ENCODE data around the gene CD4. TPM values are rescaled to one million over a fixed set of nuclear protein-coding genes. Genes with fewer than 3 reads are reported as not detected.

Gene CD4
- total RNA-seq, 1 donor from 2014 or later, result 2.6 TPM

GRCh38 chr12:6778217-6778573, 11.1 kb upstream of the CD4 start:
- TF ChIP-seq CTCF (IDR thresholded peaks at IDR 0.05), result no peak
- Histone ChIP-seq H3K27ac (peak overlapping the region; percentile 35 to 77), H3K9me3 (no peaks in the 10 kb centered on the region), H3K4me3 (peak overlapping the region; percentile 45 to 72), H3K27me3 (no peaks in the 10 kb centered on the region), H3K36me3 (no peaks in the 10 kb centered on the region), H3K4me1 (peaks cover 7% of the 10 kb centered on the region in 2 donors)
- DNase-seq (ENCODE audit: low spot score in 2 of 2), result no peak
- intact Hi-C loops (cut with DNase I), result loop anchor here (1.0 to 2.0 kb wide), 3 partner anchors 11 to 161 kb away; no protein-coding TSS in a partner anchor

GRCh38 chr12:6778574-6779550, 10.5 kb upstream of the CD4 start:
- no peaks in the 10 kb centered on the region for H3K9me3 ChIP-seq
- H3K27me3 ChIP-seq, result no peaks in the 10 kb centered on the region
- no peaks in the 10 kb centered on the region for H3K36me3 ChIP-seq
- H3K4me1 ChIP-seq, result peaks cover 7% of the 10 kb centered on the region in 2 donors
- peak; percentile 82 to 97 for DNase-seq (ENCODE audit: low spot score in 2 of 2)
- H3K4me3 ChIP-seq, result peak overlapping the region; percentile 45 to 72
- H3K27ac ChIP-seq, result peak overlapping the region; percentile 35 to 77
- TF ChIP-seq CTCF (IDR thresholded peaks at IDR 0.05), result peak; percentile 93 to 97 (median 95)
- intact Hi-C loops (cut with DNase I), result loop anchor here (1.0 to 2.0 kb wide), 5 partner anchors 12 to 162 kb away; partner anchors contain the start of gene MLF2

GRCh38 chr12:6779708-6780432, 9.5 kb upstream of the CD4 start:
- H3K36me3 ChIP-seq, result no peaks in the 10 kb centered on the region
- no peak overlapping the region for H3K27ac ChIP-seq
- H3K4me1 ChIP-seq, result peaks cover 7% of the 10 kb centered on the region in 2 donors
- no peak for TF ChIP-seq CTCF (IDR thresholded peaks at IDR 0.05)
- no peaks in the 10 kb centered on the region for H3K9me3 ChIP-seq
- no peak for DNase-seq (ENCODE audit: low spot score in 2 of 2)
- no peaks in the 10 kb centered on the region for H3K27me3 ChIP-seq
- no peak overlapping the region for H3K4me3 ChIP-seq
- intact Hi-C loops (cut with DNase I), result loop anchor here (1.0 to 2.0 kb wide), 4 partner anchors 27 to 163 kb away; partner anchors contain the start of gene MLF2

GRCh38 chr12:6780573-6780972, 8.8 kb upstream of the CD4 start:
- Histone ChIP-seq H3K4me1 (peaks cover 7% of the 10 kb centered on the region in 2 donors), H3K4me3 (no peak overlapping the region), H3K27me3 (no peaks in the 10 kb centered on the region), H3K36me3 (no peaks in the 10 kb centered on the region), H3K9me3 (no peaks in the 10 kb centered on the region), H3K27ac (no peak overlapping the region)
- no peak for DNase-seq (ENCODE audit: low spot score in 2 of 2)
- intact Hi-C loops (cut with DNase I), result no loop called here
- TF ChIP-seq CTCF (IDR thresholded peaks at IDR 0.05), result no peak

- Histone ChIP-seq H3K4me1 (peaks cover 7% of the 10 kb centered on the region in 2 donors), H3K27ac (no peak overlapping the region), H3K9me3 (no peaks in the 10 kb centered on the region), H3K27me3 (no peaks in the 10 kb centered on the region), H3K36me3 (no peaks in the 10 kb centered on the region), H3K4me3 (no peak overlapping the region)
- TF ChIP-seq CTCF (IDR thresholded peaks at IDR 0.05), result no peak
- DNase-seq (ENCODE audit: low spot score in 2 of 2), result no peak
- intact Hi-C loops (cut with DNase I), result no loop called here
Measured at GRCh38 chr12:6782119-6782518, 7.2 kb upstream of the CD4 start.
